ENCODE results near the gene ADISSP.

- TF ChIP-seq CTCF (IDR thresholded peaks at IDR 0.05; ENCODE audit: insufficient read depth, low read depth, low read length) (no peak), EZH2 (IDR thresholded peaks at IDR 0.05; ENCODE audit: insufficient read depth, low read length) (no peak)
Observed at GRCh38 chr20:3811467-3812258, 44.1 kb upstream of the ADISSP start.
